Measurements from ENCODE around the gene GTF2IRD1.
A peak's percentile ranks its signal among the peaks of the same experiment; 100 is the strongest.
"Not testable (repeated sequence)": the region's sequence is repeated elsewhere in the genome, so short reads cannot be mapped to it uniquely, and the experiment has no call there.

Gene GTF2IRD1

GRCh38 chr7:74525140-74525539 is 71.4 kb downstream of the GTF2IRD1 start:
- DNase-seq (ENCODE audit: low spot score): no peak
- ChIA-PET CTCF (interaction anchor here (0.7 kb wide), 1 partner anchor 18 kb away, joined by 6 read pairs; no protein-coding TSS in a partner anchor), POLR2A (ENCODE audit: low non-redundant PET) (no interaction called here)
- H3K27ac ChIP-seq: peak overlapping the region; percentile 89
- no peak for TF ChIP-seq CTCF (conservative IDR thresholded peaks at IDR 0.05; ENCODE audit: low read depth)

- CTCF ChIA-PET: interaction anchor here (0.7 kb wide), 2 partner anchors 19 to 1710 kb away, joined by 3 to 6 read pairs; no protein-coding TSS in a partner anchor
- peak; percentile 82 for DNase-seq (ENCODE audit: low spot score)
- peak overlapping the region; percentile 89 for H3K27ac ChIP-seq
- POLR2A ChIA-PET (ENCODE audit: low non-redundant PET): no interaction called here
- TF ChIP-seq CTCF (conservative IDR thresholded peaks at IDR 0.05; ENCODE audit: low read depth): no peak
Measured at GRCh38 chr7:74525881-74526280, 72.2 kb downstream of the GTF2IRD1 start.

GRCh38 chr7:74526780-74527179 is 73.1 kb downstream of the GTF2IRD1 start:
- POLR2A ChIA-PET (ENCODE audit: low non-redundant PET): no interaction called here
- H3K27ac ChIP-seq: peak overlapping the region; percentile 89
- no peak for DNase-seq (ENCODE audit: low spot score)
- CTCF ChIA-PET: no interaction called here
- no peak for TF ChIP-seq CTCF (conservative IDR thresholded peaks at IDR 0.05; ENCODE audit: low read depth)

GRCh38 chr7:74527842-74528241 is 74.1 kb downstream of the GTF2IRD1 start:
- no peak for DNase-seq (ENCODE audit: low spot score)
- peak overlapping the region; percentile 89 for H3K27ac ChIP-seq
- POLR2A ChIA-PET (ENCODE audit: low non-redundant PET): no interaction called here
- no peak for TF ChIP-seq CTCF (conservative IDR thresholded peaks at IDR 0.05; ENCODE audit: low read depth)
- CTCF ChIA-PET: interaction anchor here (0.8 kb wide), 1 partner anchor 110 kb away, joined by 3 read pairs; no protein-coding TSS in a partner anchor

GRCh38 chr7:74528773-74529172 is 75.1 kb downstream of the GTF2IRD1 start:
- POLR2A ChIA-PET (ENCODE audit: low non-redundant PET); DNase-seq (ENCODE audit: low spot score); CTCF ChIA-PET: not testable (repeated sequence)
- H3K27ac ChIP-seq: peak overlapping the region; percentile 35; the same call in 1 of the 2 replicates

- no peak for DNase-seq (ENCODE audit: low spot score)
- peak overlapping the region; percentile 50 for H3K27ac ChIP-seq
- no peak for TF ChIP-seq CTCF (conservative IDR thresholded peaks at IDR 0.05; ENCODE audit: low read depth)
- ChIA-PET CTCF (no interaction called here), POLR2A (ENCODE audit: low non-redundant PET) (no interaction called here)
Measured at GRCh38 chr7:74535951-74536356, 82.2 kb downstream of the GTF2IRD1 start.

GRCh38 chr7:74541937-74542336 is 88.2 kb downstream of the GTF2IRD1 start:
- POLR2A ChIA-PET (ENCODE audit: low non-redundant PET); DNase-seq (ENCODE audit: low spot score): not testable (repeated sequence)
- peak overlapping the region; percentile 87 for H3K27ac ChIP-seq
- CTCF ChIA-PET: interaction anchor here (0.6 kb wide), 1 partner anchor 55 kb away, joined by 4 read pairs; no protein-coding TSS in a partner anchor

Data from RWPE1 (cell line).